DLD1 (cell line): ENCODE results near the gene CYP8B1.

Experiments used
- in situ Hi-C: cut with HindIII; loops from 2 replicates; pipeline ENCODE4 v1.10.0; 2017; ENCODE audit warnings: low sequenced_read_pairs

CYP8B1 gene

DNA sequence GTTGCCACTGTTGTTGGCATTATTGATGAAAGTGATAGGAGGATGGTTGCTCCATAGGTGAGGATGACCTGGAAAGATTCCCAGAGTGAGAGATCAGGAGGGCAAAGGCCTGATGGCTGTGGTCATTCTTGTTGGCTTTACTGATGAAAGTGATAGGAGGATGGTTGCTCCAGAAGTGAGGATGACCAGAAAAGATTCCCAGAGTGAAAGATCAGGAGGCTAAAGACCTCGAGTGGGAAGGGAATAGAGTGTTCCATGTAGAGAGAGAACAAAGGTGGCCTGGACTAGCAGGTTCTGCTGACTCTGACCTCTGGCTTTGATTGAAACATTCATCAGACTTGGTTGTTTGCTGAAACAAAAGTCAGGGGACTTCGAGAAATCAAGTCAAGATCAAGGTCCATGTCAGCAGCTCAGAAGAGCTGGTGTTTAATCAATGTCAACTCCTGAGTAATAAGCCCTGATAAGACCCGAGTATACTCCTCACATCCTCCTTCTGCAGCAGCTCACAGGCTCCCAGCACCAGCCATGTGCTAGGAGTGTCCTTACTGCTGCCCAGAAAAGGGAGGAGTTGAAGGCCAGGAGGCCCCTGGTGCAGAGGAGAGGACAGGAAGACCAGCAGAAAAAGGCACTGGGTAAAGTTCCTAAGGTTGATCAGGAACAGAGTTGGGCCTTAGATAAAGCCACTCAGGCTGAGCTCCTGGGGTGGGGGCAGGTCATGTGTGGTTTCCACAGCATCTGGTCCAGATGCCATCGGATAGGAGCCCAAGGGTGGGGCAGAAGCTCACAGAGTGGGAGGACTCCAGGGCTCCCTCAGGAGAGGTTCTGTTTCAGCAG is 19.9 kb downstream of the CYP8B1 start:
- in situ Hi-C loops, result no loop called here

GRCh38 chr3:42855219-42855546 is 20.5 kb downstream of the CYP8B1 start:
- in situ Hi-C loops, result no loop called here

DNA sequence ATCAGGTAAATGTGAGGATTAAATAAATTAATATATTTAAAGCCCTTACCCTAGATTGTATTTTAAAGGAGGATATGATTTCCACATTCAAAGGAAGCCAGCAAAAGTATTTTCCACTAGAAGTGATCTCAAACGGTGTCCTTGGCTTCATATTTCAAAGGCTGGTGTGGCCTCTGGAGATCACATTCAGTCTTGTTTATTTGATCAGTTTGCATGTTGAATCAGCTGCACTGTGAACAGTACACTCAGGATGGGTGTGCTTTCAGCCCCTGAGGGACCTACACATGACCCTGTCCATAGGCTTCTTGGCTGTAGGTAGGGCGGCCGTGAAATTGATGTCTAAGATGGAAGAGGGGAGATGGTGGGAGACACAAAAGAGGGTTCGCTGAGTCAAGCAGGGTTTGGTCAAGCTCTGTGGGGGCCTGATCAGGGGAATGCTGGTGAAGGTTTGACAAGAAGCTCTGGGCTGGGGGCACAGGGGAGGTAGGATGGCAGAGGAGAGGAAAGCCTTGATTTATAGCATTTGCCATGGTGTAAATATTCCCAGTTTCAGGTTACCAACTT is 21.9 kb downstream of the CYP8B1 start:
- in situ Hi-C loops, result no loop called here

GRCh38 chr3:42853056-42853455 is 22.6 kb downstream of the CYP8B1 start:
- in situ Hi-C loops, result no loop called here

- in situ Hi-C loops, result no loop called here
Measured at GRCh38 chr3:42852441-42852840, 23.2 kb downstream of the CYP8B1 start.

DNA sequence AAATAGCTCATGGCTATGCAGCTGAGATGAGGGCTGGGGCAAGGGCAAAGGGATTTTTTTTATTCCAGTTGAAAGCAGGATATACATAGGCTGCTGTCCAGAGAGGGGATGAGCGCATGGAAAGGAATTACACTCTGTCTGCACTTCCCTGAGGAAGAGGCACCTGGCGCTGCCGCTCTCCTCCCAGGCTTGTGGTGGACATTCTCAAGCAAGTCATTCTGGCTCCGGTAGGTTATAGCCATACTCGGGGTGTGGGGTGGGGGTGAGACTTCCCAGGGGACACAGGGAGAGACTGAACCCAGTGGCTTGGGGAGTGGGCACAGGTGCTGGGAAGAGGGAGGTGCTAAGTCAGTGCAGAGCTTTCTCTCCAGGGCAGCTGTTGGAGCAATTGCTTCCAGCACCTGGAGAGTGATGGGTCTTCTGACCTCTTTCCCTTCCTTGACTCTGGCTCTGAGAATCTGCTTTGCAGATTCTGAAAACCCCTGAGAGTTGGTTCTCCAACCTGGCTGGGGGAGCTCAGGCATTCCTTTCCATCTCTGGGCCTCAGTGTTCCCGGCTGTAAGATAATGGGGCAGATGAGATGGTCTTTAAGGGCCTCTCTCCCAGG is 24.3 kb downstream of the CYP8B1 start:
- in situ Hi-C loops, result no loop called here

GRCh38 chr3:42850263-42850662 is 25.4 kb downstream of the CYP8B1 start:
- in situ Hi-C loops, result no loop called here

- in situ Hi-C loops, result no loop called here
Measured at GRCh38 chr3:42849017-42849416, 26.7 kb downstream of the CYP8B1 start.

GRCh38 chr3:42847731-42848130 is 27.9 kb downstream of the CYP8B1 start:
- in situ Hi-C loops, result no loop called here

DNA sequence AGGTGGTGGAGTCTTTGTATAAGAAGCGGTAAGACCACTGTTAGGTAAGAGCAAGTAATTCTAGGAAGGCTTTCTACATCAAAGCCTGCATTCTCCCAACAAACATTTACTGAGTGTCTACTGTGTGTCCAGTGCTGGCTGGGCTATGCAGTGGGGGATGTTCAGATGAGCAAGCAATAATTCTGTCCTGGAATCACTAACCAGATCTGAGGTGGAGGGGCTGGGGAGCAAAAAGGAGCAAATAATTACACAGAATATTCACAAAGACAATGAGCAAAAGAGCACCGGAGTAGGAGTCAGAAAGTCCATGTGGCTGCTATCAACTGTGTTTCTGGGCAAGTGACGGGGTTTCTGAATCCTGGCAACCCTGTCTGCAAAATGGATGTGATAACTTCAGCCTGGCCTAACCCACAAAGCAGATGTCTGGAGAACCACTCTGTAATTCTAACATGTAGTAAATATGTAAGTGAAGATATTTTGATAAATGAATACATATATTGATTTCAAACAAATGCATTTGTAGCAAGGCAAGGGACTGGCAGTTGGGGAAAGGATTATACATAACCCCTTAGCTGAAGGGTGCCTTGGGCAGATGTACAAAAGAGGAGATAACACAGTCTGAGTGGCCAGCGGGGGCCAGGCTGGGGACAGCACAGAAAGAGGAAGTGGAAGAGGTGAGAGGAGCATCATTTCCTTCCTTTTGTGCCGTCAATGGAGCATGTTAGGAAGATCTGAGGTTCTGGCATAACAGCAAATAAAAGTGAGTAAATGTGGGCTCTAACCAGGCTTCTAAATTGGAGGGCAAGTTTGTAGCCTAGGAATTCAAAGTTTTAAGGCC is 28.8 kb downstream of the CYP8B1 start:
- in situ Hi-C loops, result no loop called here

- in situ Hi-C loops, result no loop called here
Measured at GRCh38 chr3:42844815-42845214, 30.9 kb downstream of the CYP8B1 start.

DNA sequence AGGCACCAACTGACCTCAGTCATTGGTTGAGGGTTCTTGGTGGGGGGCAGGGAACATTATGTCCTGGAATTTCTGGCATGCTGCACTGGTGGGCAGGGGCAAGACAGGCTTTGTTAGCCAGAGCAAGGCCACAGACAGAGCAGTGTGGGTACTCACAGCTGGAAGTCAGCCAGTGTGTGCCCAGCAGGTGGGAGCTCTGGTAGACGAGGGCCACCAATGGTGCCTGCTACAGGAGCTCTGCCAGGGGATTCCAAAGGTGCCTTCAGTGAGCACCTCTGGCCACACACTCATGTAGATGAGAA is 31.3 kb downstream of the CYP8B1 start:
- in situ Hi-C loops, result no loop called here

GRCh38 chr3:42843713-42844411 is 31.8 kb downstream of the CYP8B1 start:
- in situ Hi-C loops, result no loop called here

DNA sequence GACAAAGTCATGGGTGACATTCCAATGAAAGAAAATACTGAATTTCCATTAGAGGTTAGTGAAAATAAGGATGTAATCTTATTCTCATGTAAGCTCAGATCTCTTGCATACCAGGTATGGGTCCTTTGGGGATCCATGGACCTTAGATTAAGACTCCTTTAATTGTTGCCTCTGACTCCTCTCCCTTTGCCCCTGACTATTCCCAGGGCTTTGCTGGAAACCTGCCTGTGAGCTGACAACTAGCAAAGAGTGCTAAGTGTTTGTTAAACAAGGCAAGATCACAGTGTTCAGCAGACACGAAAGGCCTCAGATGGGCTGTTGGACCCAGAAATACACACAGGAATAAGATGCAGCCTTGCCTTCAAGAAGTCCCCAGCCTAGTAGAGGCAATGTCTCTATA is 34.3 kb downstream of the CYP8B1 start:
- in situ Hi-C loops, result no loop called here

DNA sequence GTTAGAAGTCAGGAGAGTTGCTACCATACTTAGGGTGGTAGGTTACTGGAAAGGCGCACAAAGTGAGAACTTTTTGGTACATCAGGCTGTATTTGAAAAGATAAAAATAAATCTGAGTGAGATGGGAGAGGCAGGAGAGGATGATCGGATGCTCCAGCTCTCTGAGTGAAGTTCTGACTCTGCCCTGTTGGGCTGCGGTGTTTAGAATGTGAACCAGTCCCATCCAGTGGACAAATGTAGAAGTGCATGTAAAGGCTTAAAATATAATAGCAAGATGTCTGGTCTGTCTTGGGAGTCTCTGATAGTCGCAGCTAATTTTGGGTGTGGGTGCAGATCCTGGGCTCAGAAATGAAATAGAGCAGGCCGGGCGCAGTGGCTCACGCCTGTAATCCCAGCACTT is 36.1 kb downstream of the CYP8B1 start:
- in situ Hi-C loops, result no loop called here

DNA sequence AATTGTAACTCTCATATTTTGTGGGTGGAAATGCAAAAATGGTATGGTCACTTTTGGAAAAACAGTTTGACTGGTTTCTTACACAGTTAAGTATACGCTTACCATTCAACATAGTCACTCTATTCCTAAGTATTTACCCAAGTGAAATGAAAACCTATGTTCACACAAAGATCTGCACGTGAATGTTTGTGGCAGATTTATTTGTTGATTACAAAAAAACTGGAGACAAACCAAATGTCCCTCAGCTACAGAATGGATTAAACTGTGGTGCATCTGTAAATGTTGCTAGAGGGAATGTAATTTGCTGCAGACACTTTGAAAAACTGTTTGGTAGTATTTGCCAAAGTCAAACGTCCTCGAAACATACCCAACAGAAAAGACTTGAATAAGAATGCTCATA is 37.1 kb downstream of the CYP8B1 start:
- in situ Hi-C loops, result no loop called here

DNA sequence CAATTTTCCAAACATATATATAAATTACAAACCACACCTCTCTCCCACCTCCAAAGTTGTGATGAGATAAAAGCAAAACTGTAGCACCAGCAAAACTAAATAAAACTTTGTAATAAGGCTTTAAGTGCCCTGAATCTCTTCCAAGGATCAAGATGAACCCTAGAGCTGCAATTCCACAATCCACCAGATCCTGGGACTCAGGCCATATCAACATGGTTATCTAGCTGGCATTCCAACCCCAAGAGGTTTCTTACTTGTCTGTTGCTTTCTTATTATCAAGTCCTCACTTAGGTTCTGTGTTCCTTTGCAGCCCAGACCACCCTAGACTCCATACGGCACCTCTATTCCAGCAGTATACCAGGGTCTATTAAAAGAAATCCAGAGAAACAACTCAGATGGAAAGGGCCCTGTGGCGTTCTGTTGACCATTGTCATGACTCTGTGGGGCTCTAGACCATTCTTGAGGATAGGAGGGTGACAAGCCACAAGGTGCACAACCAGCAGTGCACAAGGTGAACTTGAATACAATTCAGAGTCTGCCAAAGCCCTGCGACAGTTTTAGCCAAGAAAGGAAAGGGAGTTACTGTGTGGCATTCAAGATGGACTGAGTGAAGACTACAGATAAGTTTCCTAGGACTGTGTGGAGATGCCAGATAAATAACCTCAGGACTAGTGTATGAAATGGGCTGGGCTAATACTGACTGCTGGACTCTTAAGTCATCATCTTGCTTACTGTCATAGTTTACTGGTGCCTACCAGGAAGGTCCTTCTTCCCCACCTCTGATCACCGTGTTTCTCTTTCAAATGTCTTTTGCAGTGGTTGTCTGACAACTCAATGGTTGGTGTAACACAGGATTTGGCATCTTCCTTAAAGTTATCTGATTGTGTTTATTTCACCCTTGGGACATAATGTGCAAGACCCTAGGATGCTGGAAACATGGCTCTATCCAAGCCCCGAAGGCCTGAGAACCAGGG is 39.2 kb downstream of the CYP8B1 start:
- in situ Hi-C loops, result no loop called here

GRCh38 chr3:42831321-42831713 is 44.4 kb downstream of the CYP8B1 start:
- in situ Hi-C loops, result no loop called here

- in situ Hi-C loops, result no loop called here
Measured at GRCh38 chr3:42830437-42831320, 45.0 kb downstream of the CYP8B1 start.
